GM19239 (cell line): ENCODE results near the gene ZNF467.

ENCODE experiments used
- DNase-seq: peaks from one replicate; pipeline ENCODE4 v3.0.0; 2011; ENCODE audit warnings: low spot score; ENCODE audit not compliant: insufficient read length
- FAIRE-seq: peaks from 2 replicates; lab custom pipeline; 2011; peaks lifted over from hg19 to GRCh38; lab: Jason Lieb, UNC

Gene ZNF467

GRCh38 chr7:149774237-149775175 is 1.1 kb upstream of the ZNF467 start:
- FAIRE-seq (no peak), DNase-seq (no peak)

GRCh38 chr7:149772956-149773434 is 393 bp downstream of the ZNF467 start:
- DNase-seq (no peak), FAIRE-seq (no peak)

- FAIRE-seq (no peak), DNase-seq (peak; percentile 55)
Observed at GRCh38 chr7:149772241-149772955, 990 bp downstream of the ZNF467 start.

- FAIRE-seq (peak; percentile 83), DNase-seq (peak; percentile 99)
Observed at GRCh38 chr7:149771720-149772240, 1.6 kb downstream of the ZNF467 start.

- DNase-seq (no peak), FAIRE-seq (no peak)
Observed at GRCh38 chr7:149770728-149771636, 2.4 kb downstream of the ZNF467 start.

GRCh38 chr7:149769915-149770314 is 3.5 kb downstream of the ZNF467 start:
- no peak for FAIRE-seq
- DNase-seq: no peak

- DNase-seq: no peak
- no peak for FAIRE-seq
Observed at GRCh38 chr7:149768931-149769330, 4.5 kb downstream of the ZNF467 start.

GRCh38 chr7:149767068-149767467 is 6.3 kb downstream of the ZNF467 start:
- DNase-seq (no peak), FAIRE-seq (no peak)

GRCh38 chr7:149766135-149766675 is 7.2 kb downstream of the ZNF467 start:
- FAIRE-seq (no peak), DNase-seq (no peak)

- FAIRE-seq (no peak), DNase-seq (no peak)
Observed at GRCh38 chr7:149765399-149766121, 7.8 kb downstream of the ZNF467 start.

GRCh38 chr7:149764481-149765398 is 8.6 kb downstream of the ZNF467 start:
- FAIRE-seq (no peak), DNase-seq (no peak)

- no peak for FAIRE-seq
Observed at GRCh38 chr7:149763563-149764240, 9.7 kb downstream of the ZNF467 start.

GRCh38 chr7:149762610-149763009 is 10.8 kb downstream of the ZNF467 start:
- DNase-seq: no peak
- FAIRE-seq: no peak

More at GRCh38 chr7:149763563-149764240, 9.7 kb downstream of the ZNF467 start:
- no peak for DNase-seq

GRCh38 chr7:149762089-149762488 is 11.3 kb downstream of the ZNF467 start:
- FAIRE-seq (no peak), DNase-seq (no peak)

GRCh38 chr7:149761307-149761706 is 12.1 kb downstream of the ZNF467 start:
- FAIRE-seq (no peak), DNase-seq (no peak)

- FAIRE-seq: no peak
Observed at GRCh38 chr7:149760538-149760937, 12.8 kb downstream of the ZNF467 start.

GRCh38 chr7:149759093-149759860 is 14.1 kb downstream of the ZNF467 start:
- no peak for DNase-seq
- no peak for FAIRE-seq

More at GRCh38 chr7:149760538-149760937, 12.8 kb downstream of the ZNF467 start:
- DNase-seq: no peak
